Stomach smooth muscle (tissue), 2 donors: ENCODE results near the gene CCN5.
"Not testable (repeated sequence)": the region's sequence is repeated elsewhere in the genome, so short reads cannot be mapped to it uniquely, and the experiment has no call there.

Experiments
- H3K27ac ChIP-seq: one replicate; pipeline ENCODE4 v1.7.0; 2013; ENCODE audit warnings: mild to moderate bottlenecking, low read length, inconsistent platforms
- H3K27me3 ChIP-seq, 2 donors: one replicate each; pipeline ENCODE4 v1.7.0; 2013; ENCODE audit warnings: low read length in 2 of 2; ENCODE audit not compliant: insufficient read depth in 2 of 2, control insufficient read depth in 1 of 2
- H3K36me3 ChIP-seq, 2 donors: one replicate each; pipeline ENCODE4 v1.7.0; 2013; ENCODE audit warnings: low read length in 2 of 2; ENCODE audit not compliant: control insufficient read depth in 2 of 2, insufficient read depth in 2 of 2
- H3K4me1 ChIP-seq: one replicate; pipeline ENCODE4 v1.7.0; 2013; ENCODE audit warnings: low read length; ENCODE audit not compliant: control insufficient read depth, insufficient read depth
- H3K4me3 ChIP-seq, 2 donors: one replicate each; pipeline ENCODE4 v1.7.0; 2013; ENCODE audit warnings: low read length in 2 of 2
- H3K9ac ChIP-seq, 2 donors: one replicate each; pipeline ENCODE4 v1.7.0; 2013; ENCODE audit warnings: low read length in 2 of 2, mild to moderate bottlenecking in 1 of 2
- H3K9me3 ChIP-seq, 2 donors: one replicate each; pipeline ENCODE4 v1.7.0; 2013; ENCODE audit warnings: low read length in 2 of 2; ENCODE audit not compliant: control insufficient read depth in 2 of 2
- donor health status: healthy.
- donor health status: Pancreatic carcinoma.

Gene CCN5

DNA sequence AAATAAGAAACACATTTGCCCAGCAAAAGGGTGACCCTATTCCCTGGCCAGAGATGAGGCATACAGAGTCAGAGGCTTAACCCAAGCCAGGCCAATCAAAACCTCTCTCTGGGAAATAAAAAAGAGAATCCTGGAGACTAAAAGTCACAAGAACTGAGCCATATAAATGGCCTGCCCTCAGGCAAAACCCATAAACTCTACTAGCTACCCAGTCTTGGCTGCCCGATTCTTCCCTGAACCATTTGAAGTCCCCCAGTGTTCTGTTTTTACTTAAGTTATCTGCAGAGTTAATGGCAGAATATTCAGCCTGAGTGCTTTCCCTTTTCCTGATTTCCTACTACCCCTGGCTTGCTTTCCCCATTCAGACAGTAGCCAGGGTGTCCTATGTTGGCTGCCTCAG is 44.4 kb downstream of the CCN5 start:
- Histone ChIP-seq H3K9me3 (no peaks in the 10 kb centered on the region), H3K27me3 (peaks cover 5 to 9% of the 10 kb centered on the region in 2 donors), H3K9ac (no peak overlapping the region), H3K4me1 (no peaks in the 10 kb centered on the region), H3K4me3 (no peak overlapping the region), H3K27ac (no peak overlapping the region), H3K36me3 (no peaks in the 10 kb centered on the region)

DNA sequence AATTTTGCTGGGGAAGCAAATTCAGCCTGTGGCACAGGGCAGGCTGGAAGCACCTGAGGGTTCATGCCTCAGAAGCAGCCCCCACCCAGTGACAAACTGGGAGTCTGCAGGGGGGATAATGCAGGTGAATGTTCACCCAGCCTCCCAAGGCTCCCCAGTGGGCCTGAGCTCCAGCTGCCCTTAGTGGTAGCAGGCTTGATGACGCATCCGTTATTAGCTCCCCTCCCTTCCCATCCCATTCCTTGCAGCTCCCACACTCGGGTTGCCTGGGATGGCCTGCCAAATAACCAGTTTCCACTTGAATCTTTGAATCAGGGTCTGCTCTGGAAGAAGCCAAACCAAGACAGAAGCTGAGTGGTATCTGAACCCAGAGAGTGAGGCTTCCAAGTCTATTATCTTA is 46.3 kb downstream of the CCN5 start:
- H3K4me3 ChIP-seq: no peak overlapping the region
- no peak overlapping the region for H3K9ac ChIP-seq
- no peaks in the 10 kb centered on the region for H3K36me3 ChIP-seq
- H3K27me3 ChIP-seq: peaks cover 7 to 8% of the 10 kb centered on the region in 2 donors
- H3K9me3 ChIP-seq: peaks cover 0 to 5% of the 10 kb centered on the region in 2 donors
- H3K27ac ChIP-seq: no peak overlapping the region
- H3K4me1 ChIP-seq: no peaks in the 10 kb centered on the region

DNA sequence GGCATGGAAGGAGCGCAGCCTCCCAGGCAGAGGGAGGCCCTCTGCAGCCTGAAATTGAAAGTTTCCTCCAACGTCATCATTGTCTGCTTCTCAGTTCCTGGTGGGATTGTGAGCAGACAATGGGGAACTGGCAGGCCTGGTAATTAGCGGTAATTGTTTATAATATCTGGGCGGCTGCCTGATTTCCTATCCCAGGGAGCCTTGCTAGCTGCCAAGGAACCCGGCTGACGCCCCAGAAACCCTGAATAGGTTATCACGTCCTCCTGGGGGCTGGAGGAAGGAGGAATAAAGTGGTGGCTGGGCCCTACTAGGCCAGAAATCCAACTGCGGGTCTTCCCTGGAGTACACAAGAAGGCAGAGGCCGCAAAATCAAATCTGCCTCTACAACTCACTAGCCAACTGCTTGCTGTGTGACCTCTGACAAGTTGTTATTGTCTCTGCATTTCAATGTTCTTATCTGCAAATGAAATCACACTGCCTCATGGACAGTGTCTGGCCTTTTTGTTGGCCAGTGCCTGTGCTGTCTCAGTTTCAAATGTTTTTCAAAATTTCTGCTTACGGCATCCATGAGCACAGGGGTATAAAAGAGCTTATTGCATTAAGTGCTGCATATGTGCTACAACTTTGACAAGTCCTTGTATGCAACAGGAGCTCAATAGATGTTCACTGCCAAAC is 47.4 kb downstream of the CCN5 start:
- Histone ChIP-seq H3K27me3 (peaks cover 10 to 16% of the 10 kb centered on the region in 2 donors), H3K9ac (no peak overlapping the region), H3K27ac (no peak overlapping the region), H3K9me3 (peaks cover 0 to 5% of the 10 kb centered on the region in 2 donors), H3K36me3 (no peaks in the 10 kb centered on the region), H3K4me3 (no peak overlapping the region), H3K4me1 (no peaks in the 10 kb centered on the region)

DNA sequence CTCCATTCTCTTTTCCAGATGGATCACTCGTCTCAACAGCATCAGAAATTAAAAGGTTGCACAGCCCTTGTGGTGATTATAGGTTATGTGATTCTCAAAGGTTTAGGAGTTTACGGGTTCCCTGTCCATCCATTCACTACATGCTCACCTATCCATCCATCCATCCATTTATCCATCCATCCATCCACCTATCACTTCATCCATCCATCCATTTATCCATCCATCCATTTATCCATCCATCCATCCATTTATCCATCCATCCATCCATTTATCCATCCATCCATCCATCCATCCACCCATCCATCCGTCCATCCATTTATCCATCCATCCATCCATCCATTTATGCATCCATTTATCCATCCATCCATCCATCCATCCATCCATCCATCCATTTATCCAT is 48.6 kb downstream of the CCN5 start:
- not testable (repeated sequence) for H3K9me3 ChIP-seq, H3K4me3 ChIP-seq, H3K36me3 ChIP-seq, H3K9ac ChIP-seq, H3K27ac ChIP-seq, H3K4me1 ChIP-seq
- H3K27me3 ChIP-seq: peaks cover 7 to 20% of the 10 kb centered on the region in 2 donors

DNA sequence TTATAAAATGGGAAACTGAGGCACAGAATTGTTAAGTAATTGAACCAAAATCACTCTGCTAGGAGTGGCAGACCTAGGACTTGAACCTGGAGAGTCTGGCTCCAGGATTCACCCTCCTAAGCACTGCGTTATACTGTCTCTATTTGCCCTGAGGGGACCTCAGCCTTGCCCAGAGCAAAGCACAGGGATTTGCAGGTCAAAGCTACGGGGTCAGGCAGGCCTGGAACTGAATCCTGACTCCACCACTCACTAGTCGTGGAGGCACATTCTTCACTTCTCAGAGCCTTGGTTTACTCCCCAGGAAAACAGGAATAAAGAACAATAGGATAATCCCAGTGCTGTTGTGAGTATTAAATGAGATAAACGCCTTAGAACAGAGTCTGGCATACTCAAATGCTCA is 49.9 kb downstream of the CCN5 start:
- no peaks in the 10 kb centered on the region for H3K36me3 ChIP-seq
- no peak overlapping the region for H3K27ac ChIP-seq
- peaks cover 7 to 27% of the 10 kb centered on the region in 2 donors for H3K27me3 ChIP-seq
- no peaks in the 10 kb centered on the region for H3K4me1 ChIP-seq
- H3K4me3 ChIP-seq: no peak overlapping the region
- peaks cover 0 to 5% of the 10 kb centered on the region in 2 donors for H3K9me3 ChIP-seq
- H3K9ac ChIP-seq: no peak overlapping the region

DNA sequence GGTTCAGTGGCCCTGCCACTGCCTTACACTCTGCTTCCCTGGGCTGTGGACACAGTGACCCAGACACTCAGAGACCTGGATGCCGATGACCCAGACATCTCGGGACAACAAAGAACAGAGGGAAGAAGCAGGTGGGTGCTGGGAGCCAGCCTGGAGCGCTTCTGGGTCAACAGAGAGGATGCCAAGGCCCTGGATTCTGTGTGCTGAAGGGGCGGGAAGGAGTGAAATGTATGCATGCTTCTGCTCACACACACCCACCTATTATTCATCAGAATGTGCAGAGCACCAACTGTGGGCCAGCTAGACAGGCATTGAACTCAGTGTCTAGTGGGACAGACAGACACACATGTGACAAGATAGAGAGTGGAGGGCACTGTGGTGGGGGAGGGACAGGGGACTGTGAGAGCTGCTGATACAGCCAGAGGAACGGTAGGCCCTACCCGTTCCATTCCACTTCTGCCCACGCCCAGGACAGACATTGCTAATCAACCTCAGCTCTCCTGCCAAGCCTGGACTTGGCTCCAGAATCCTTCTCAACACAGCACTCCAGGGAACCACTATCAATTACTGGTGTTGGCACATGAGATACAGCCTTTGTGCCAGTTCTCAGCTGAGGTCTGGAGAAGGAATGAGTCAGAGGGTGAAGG is 50.7 kb downstream of the CCN5 start:
- Histone ChIP-seq H3K9ac (no peak overlapping the region), H3K36me3 (no peaks in the 10 kb centered on the region), H3K4me3 (no peak overlapping the region), H3K27ac (no peak overlapping the region), H3K9me3 (peaks cover 0 to 5% of the 10 kb centered on the region in 2 donors), H3K4me1 (no peaks in the 10 kb centered on the region), H3K27me3 (peaks cover 7 to 30% of the 10 kb centered on the region in 2 donors)

DNA sequence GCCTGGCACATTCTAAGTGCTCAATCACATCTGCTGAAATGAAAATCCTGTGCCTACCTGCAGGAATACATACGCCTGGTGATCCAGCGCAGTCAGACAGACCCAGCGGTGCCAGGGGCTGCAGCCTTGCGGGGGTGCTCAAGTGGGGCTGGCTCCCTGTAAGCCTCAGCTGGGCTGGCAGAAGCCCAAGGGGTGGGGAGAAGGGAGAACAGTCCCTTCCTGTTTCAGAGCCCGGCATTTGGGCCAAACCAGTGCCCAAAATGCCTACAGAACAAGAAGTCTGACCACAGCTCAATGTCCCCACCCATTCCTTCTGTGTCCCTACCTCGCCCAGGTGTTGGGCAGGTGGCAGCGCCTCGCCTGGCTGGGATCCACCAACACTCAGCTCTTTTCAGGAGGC is 53.1 kb downstream of the CCN5 start:
- peaks cover 7 to 45% of the 10 kb centered on the region in 2 donors for H3K27me3 ChIP-seq
- peaks cover 0 to 5% of the 10 kb centered on the region in 2 donors for H3K9me3 ChIP-seq
- H3K4me3 ChIP-seq: no peak overlapping the region
- no peaks in the 10 kb centered on the region for H3K4me1 ChIP-seq
- no peak overlapping the region for H3K9ac ChIP-seq
- H3K36me3 ChIP-seq: no peaks in the 10 kb centered on the region
- H3K27ac ChIP-seq: no peak overlapping the region

DNA sequence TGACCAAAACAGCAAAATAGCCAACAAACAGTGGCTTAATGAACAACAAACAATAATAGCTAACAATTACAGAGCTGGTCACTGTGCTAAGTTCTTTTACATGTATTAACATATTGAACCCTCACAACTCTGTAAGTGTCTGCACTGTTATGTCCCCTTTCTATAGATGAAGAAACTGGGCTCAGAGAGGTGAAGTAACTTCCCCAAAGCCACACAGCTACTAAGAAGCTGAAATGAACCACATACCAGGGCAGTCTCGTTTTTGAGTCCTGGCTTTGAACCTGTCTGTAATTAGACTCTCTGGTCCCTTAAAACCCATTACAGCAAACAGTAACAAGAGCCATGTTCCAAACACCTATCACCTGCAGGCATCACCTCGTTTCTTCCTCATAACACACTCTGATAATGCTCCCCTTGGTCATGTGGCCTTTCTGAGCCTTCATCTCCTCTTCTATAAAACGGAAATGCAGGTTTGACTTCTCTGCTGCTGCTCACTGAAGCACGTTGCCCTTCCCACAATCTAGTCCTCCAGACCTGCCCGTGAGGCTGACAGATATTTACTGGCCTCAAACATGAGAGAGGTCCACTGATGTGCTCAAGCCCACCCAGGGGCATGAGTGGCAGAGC is 53.8 kb downstream of the CCN5 start:
- Histone ChIP-seq H3K36me3 (no peaks in the 10 kb centered on the region), H3K4me1 (no peaks in the 10 kb centered on the region), H3K27ac (no peak overlapping the region), H3K9ac (no peak overlapping the region), H3K9me3 (peaks cover 0 to 5% of the 10 kb centered on the region in 2 donors), H3K4me3 (no peak overlapping the region), H3K27me3 (peaks cover 7 to 51% of the 10 kb centered on the region in 2 donors)

DNA sequence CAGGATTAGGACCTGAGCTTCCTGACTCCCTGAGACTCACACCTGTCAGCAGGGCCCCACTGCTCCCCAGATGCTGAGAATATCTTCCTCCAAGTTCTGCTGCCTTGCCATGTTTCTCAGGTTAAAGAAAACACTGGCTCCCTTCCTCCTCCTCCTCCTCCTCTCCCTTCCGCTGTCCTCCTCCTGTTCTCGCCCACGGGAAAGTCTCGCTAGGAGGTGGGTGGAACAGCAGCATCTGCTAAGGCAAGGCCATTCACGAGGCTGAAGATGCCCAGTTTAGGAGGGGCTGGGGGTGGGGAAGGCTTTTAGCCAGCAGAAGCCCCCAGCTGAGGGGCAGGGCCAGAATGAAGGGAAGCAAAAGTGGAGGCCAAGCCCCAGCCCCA is 54.3 kb downstream of the CCN5 start:
- Histone ChIP-seq H3K9me3 (peaks cover 0 to 5% of the 10 kb centered on the region in 2 donors), H3K4me1 (no peaks in the 10 kb centered on the region), H3K27ac (no peak overlapping the region), H3K36me3 (no peaks in the 10 kb centered on the region), H3K9ac (no peak overlapping the region), H3K4me3 (no peak overlapping the region), H3K27me3 (peaks cover 7 to 51% of the 10 kb centered on the region in 2 donors)

DNA sequence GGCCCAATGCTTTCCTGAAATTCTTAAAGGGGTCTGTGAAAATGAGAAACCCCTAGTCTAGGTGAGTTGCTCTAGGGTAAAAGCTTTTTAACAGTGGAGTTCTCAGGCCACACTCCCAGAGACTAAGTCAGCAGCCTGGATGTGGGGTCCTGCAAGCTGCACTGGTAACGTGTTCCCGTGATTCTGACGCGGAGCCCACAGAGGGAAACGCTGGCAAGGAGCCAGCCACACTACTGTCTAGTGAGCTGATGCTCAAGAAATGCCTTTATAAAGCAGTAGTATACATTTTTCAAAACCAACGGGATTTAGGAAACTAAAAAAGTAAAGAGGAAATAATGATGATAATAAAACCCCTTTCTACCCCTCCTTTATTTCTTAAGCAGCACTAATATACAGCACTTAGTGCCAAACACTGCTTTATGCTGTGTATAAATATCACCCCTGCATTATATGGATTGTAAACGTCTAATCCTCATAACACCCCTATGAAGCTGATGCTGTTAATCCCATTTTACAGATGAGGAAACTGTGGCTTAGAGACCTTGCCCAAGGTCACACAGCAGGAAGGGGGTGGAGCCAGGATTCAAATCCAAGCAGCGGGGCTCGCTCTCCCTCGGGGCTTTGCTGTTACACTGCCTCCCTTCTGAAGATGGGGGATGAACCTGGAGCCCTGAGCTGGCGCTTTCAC is 55.5 kb downstream of the CCN5 start:
- Histone ChIP-seq H3K27me3 (peaks cover 7 to 58% of the 10 kb centered on the region in 2 donors), H3K36me3 (no peaks in the 10 kb centered on the region), H3K4me1 (no peaks in the 10 kb centered on the region), H3K4me3 (no peak overlapping the region), H3K9ac (no peak overlapping the region), H3K9me3 (peaks cover 0 to 5% of the 10 kb centered on the region in 2 donors), H3K27ac (no peak overlapping the region)
